Measurements from ENCODE around the gene MFAP3. TPM values are rescaled to one million over a fixed set of nuclear protein-coding genes. Genes with fewer than 3 reads are reported as not detected.

MFAP3 gene
- total and polyA plus RNA-seq, 8 donors = 33.6 to 44.0 (median 36.6) TPM

GRCh38 chr5:154077696-154078095 is 38.9 kb downstream of the MFAP3 start:
- H3K9me3 ChIP-seq = no peaks in the 10 kb centered on the region
- intact Hi-C loops (cut with DNase I) = no loop called here
- no peak overlapping the region for H3K27ac ChIP-seq
- no peaks in the 10 kb centered on the region for H3K27me3 ChIP-seq
- DNase-seq (no peak), ATAC-seq (peak; percentile 90)
- H3K4me3 ChIP-seq = no peak overlapping the region
- TF ChIP-seq CTCF (IDR thresholded peaks at IDR 0.05) = no peak
- peaks cover 5 to 23% of the 10 kb centered on the region in 2 donors for H3K4me1 ChIP-seq
- no peaks in the 10 kb centered on the region for H3K36me3 ChIP-seq

DNA sequence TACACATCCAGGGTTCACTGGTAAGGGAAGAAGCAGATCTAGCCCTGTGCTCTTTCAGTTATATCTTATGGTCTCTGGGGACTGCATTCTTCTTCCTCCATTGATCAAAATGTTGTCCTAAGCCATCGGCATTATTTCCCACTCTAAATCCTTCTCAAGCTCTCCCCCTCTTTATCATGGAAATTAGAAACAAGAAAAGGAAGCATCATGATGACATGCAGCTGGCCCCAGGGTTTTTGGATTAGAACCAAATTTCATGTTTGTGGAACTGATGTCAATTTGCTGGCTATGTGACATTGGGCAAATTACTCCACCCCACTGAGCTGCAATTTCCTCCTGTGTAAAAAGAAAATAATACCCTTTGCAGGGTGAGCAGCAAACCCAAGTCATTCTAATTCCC is 39.5 kb downstream of the MFAP3 start:
- H3K27me3 ChIP-seq = no peaks in the 10 kb centered on the region
- peak in 2 of 4 donors; percentile 8 to 21 for DNase-seq
- no peaks in the 10 kb centered on the region for H3K9me3 ChIP-seq
- ATAC-seq = no peak
- H3K36me3 ChIP-seq = no peaks in the 10 kb centered on the region
- no peak overlapping the region for H3K27ac ChIP-seq
- no peak overlapping the region for H3K4me3 ChIP-seq
- H3K4me1 ChIP-seq = peaks cover 5 to 23% of the 10 kb centered on the region in 2 donors
- TF ChIP-seq CTCF (IDR thresholded peaks at IDR 0.05) = no peak
- intact Hi-C loops (cut with DNase I) = no loop called here

- DNase-seq = no peak
- no peak overlapping the region for H3K4me3 ChIP-seq
- no peaks in the 10 kb centered on the region for H3K27me3 ChIP-seq
- H3K4me1 ChIP-seq = peaks cover 5 to 16% of the 10 kb centered on the region in 2 donors
- no peaks in the 10 kb centered on the region for H3K36me3 ChIP-seq
- no peak overlapping the region for H3K27ac ChIP-seq
- TF ChIP-seq CTCF (IDR thresholded peaks at IDR 0.05) = no peak
- ATAC-seq = no peak
- intact Hi-C loops (cut with DNase I) = no loop called here
- no peaks in the 10 kb centered on the region for H3K9me3 ChIP-seq
Measured at GRCh38 chr5:154081246-154081645, 42.5 kb downstream of the MFAP3 start.

- Histone ChIP-seq H3K4me3 (no peak overlapping the region), H3K4me1 (no peaks in the 10 kb centered on the region), H3K36me3 (no peaks in the 10 kb centered on the region), H3K27ac (no peak overlapping the region), H3K27me3 (no peaks in the 10 kb centered on the region), H3K9me3 (no peaks in the 10 kb centered on the region)
- TF ChIP-seq CTCF (IDR thresholded peaks at IDR 0.05) = no peak
- intact Hi-C loops (cut with DNase I) = no loop called here
- ATAC-seq (no peak), DNase-seq (no peak)
Measured at GRCh38 chr5:154084062-154084639, 45.4 kb downstream of the MFAP3 start.

- H3K27ac ChIP-seq = no peak overlapping the region
- intact Hi-C loops (cut with DNase I) = no loop called here
- no peaks in the 10 kb centered on the region for H3K27me3 ChIP-seq
- no peak overlapping the region for H3K4me3 ChIP-seq
- H3K9me3 ChIP-seq = no peaks in the 10 kb centered on the region
- no peaks in the 10 kb centered on the region for H3K4me1 ChIP-seq
- DNase-seq (no peak), ATAC-seq (no peak)
- TF ChIP-seq CTCF (IDR thresholded peaks at IDR 0.05) = no peak
- H3K36me3 ChIP-seq = no peaks in the 10 kb centered on the region
Measured at GRCh38 chr5:154086146-154086545, 47.4 kb downstream of the MFAP3 start.

Data from left lung (tissue), 10 donors.